Dermis microvascular lymphatic vessel endothelial cell (primary cell): Measurements from ENCODE around the gene NEDD8. TPM values are rescaled to one million over a fixed set of nuclear protein-coding genes. Genes with fewer than 3 reads are reported as not detected.
A peak's percentile ranks its signal among the peaks of the same experiment; 100 is the strongest.

Experiments
- DNase-seq, 2 donors: peaks; one replicate each; pipeline versions ENCODE4 v3.0.0 to v3.0.0-alpha.2; 2010; ENCODE audit warnings: low read depth in 2 of 2
- total RNA-seq: library from RNA; depleted of rRNA; stranded (reverse); fragments of >200 nt; gene quantifications from 2 replicates; pipeline ENCODE4 v1.2.1, GENCODE V29; 2014

The NEDD8 gene
- total RNA-seq, 1 donor from 2014 or later = 193 TPM

GRCh38 chr14:24263848-24264247, 31.7 kb upstream of the NEDD8 start:
- DNase-seq = no peak

- no peak for DNase-seq
Observed at GRCh38 chr14:24262821-24263733, 30.9 kb upstream of the NEDD8 start, which contains the start of gene TGM1. TGM1 (minus strand) TSS chr14:24263177; CDS start chr14:24262352, 825 bp downstream.

- no peak for DNase-seq
Observed at GRCh38 chr14:24261969-24262327, 29.8 kb upstream of the NEDD8 start.

GRCh38 chr14:24261256-24261968, 29.2 kb upstream of the NEDD8 start:
- DNase-seq = no peak

- DNase-seq = no peak
Observed at GRCh38 chr14:24260780-24261157, 28.6 kb upstream of the NEDD8 start.

GRCh38 chr14:24260026-24260779, 28.0 kb upstream of the NEDD8 start:
- no peak for DNase-seq

- no peak for DNase-seq
Observed at GRCh38 chr14:24259282-24260025, 27.3 kb upstream of the NEDD8 start.

GRCh38 chr14:24258548-24259265, 26.5 kb upstream of the NEDD8 start:
- DNase-seq = no peak

- no peak for DNase-seq
Observed at GRCh38 chr14:24258119-24258518, 26.0 kb upstream of the NEDD8 start.

- no peak for DNase-seq
Observed at GRCh38 chr14:24256960-24257359, 24.8 kb upstream of the NEDD8 start.

- no peak for DNase-seq
Observed at GRCh38 chr14:24255931-24256711, 24.0 kb upstream of the NEDD8 start.

- no peak for DNase-seq
Observed at GRCh38 chr14:24255438-24255837, 23.3 kb upstream of the NEDD8 start.

GRCh38 chr14:24254630-24255392, 22.6 kb upstream of the NEDD8 start:
- no peak for DNase-seq

- no peak for DNase-seq
Observed at GRCh38 chr14:24253936-24254335, 21.8 kb upstream of the NEDD8 start.

- no peak for DNase-seq
Observed at GRCh38 chr14:24252289-24253124, 20.3 kb upstream of the NEDD8 start.

GRCh38 chr14:24251880-24252288, 19.7 kb upstream of the NEDD8 start:
- peak in 1 of 2 donors; percentile 14 for DNase-seq

GRCh38 chr14:24250354-24250753, 18.2 kb upstream of the NEDD8 start:
- DNase-seq = no peak
